Panc1 (cell line): Measurements from ENCODE around the gene HCFC1. TPM values are rescaled to one million over a fixed set of nuclear protein-coding genes. Genes with fewer than 3 reads are reported as not detected.
A peak's percentile ranks its signal among the peaks of the same experiment; 100 is the strongest.

Source experiments
- ATAC-seq: fragments of 200-7000 bp; cut with Tn5 transposase; 2 replicates; pipeline ENCODE4 v1.9.1; 2020; ENCODE audit warnings: mild to moderate bottlenecking, moderate library complexity
- BruUV-seq: library from RNA; stranded (reverse); fragments of 400-500 nt; replicated peaks from 2 replicates; lab custom pipeline; 2021; lab: Mats Ljungman, UMichigan
- CTCF ChIA-PET: fragments of 300-600 bp; sonication (Branson Sonifier 250); formaldehyde crosslinking; loops from one replicate; lab custom pipeline; 2022; ENCODE audit warnings: antibody characterized with exemption; lab: Charles Lee
- POLR2A ChIA-PET: fragments of 300-600 bp; sonication (Branson Sonifier 250); formaldehyde crosslinking; loops from one replicate; lab custom pipeline; 2022; ENCODE audit warnings: antibody characterized with exemption; lab: Charles Lee
- DNase-seq: peaks from one replicate; pipeline ENCODE4 v3.0.0-alpha.2; 2010; ENCODE audit warnings: low read depth, low spot score
- H3K27ac ChIP-seq: 2 replicates; pipeline ENCODE4 v1.5.1; 2011; ENCODE audit warnings: mild to moderate bottlenecking, low read length, inconsistent platforms
- H3K27me3 ChIP-seq: fragments of 200-500 bp; sonication (Bioruptor generic); 2 replicates; pipeline ENCODE4 v1.6.0; 2014; ENCODE audit warnings: low read length, inconsistent platforms; ENCODE audit not compliant: control insufficient read depth, insufficient read depth
- H3K36me3 ChIP-seq: fragments of 200-500 bp; sonication (Bioruptor generic); 2 replicates; pipeline ENCODE4 v1.5.1; 2014; ENCODE audit warnings: inconsistent platforms, mild to moderate bottlenecking, low read length, moderate library complexity; ENCODE audit not compliant: control insufficient read depth, insufficient read depth
- H3K4me1 ChIP-seq: 2 replicates; pipeline ENCODE4 v1.5.1; 2011; ENCODE audit warnings: inconsistent platforms, mild to moderate bottlenecking, low read length, moderate library complexity; ENCODE audit not compliant: control insufficient read depth, insufficient read depth
- H3K4me3 ChIP-seq, 2 experiments: 2 replicates each; pipeline ENCODE4 v1.5.1; 2011 to 2012; ENCODE audit warnings: low read depth in 2 of 2, low read length in 2 of 2, mild to moderate bottlenecking in 2 of 2, inconsistent platforms in 1 of 2, moderate library complexity in 1 of 2
- H3K9me3 ChIP-seq: fragments of 200-500 bp; sonication (Bioruptor generic); 2 replicates; pipeline ENCODE4 v1.5.1; 2014; ENCODE audit warnings: low read depth, mild to moderate bottlenecking, inconsistent platforms, low read length, moderate library complexity; ENCODE audit not compliant: control insufficient read depth, insufficient read depth
- POLR2AphosphoS5 ChIP-seq: IDR thresholded peaks from 2 replicates; pipeline ENCODE4 v1.6.1; 2012; ENCODE audit warnings: mild to moderate bottlenecking, low read depth, low read length, moderate library complexity
- SIN3A ChIP-seq: IDR thresholded peaks from 2 replicates; pipeline ENCODE4 v1.6.1; 2012; ENCODE audit warnings: low read depth, mild to moderate bottlenecking, low read length, moderate library complexity, borderline replicate concordance; ENCODE audit not compliant: insufficient read depth
- TCF7L2 ChIP-seq: IDR thresholded peaks from 2 replicates; pipeline ENCODE4 v1.6.1; 2011; ENCODE audit warnings: mild to moderate bottlenecking, low read depth, low read length, inconsistent platforms
- in situ Hi-C: cut with HindIII; loops from 2 replicates; pipeline ENCODE4 v1.10.0; 2016; ENCODE audit warnings: low sequenced_read_pairs, low pct_unique_long_range_greater_than_20kb
- intact Hi-C: fragments of 100-400 bp; cut with micrococcal nuclease; formaldehyde crosslinking; loops from one replicate; pipeline ENCODE4 v1.10.0; 2022; ENCODE audit not compliant: unreplicated experiment
- total RNA-seq: library from RNA; stranded (reverse); gene quantifications from one replicate; pipeline ENCODE4 v1.2.1, GENCODE V29; 2021; ENCODE audit not compliant: unreplicated experiment
- TF ChIP-seq, protein P1 (sequence below): fragments of 450-650 bp; IDR thresholded peaks from 2 replicates; pipeline ENCODE4 v1.5.1; 2017; ENCODE audit warnings: mild to moderate bottlenecking
- TF ChIP-seq, protein P2 (sequence below), 2 experiments: IDR thresholded peaks; 2 replicates each; pipeline ENCODE4 v1.6.1; 2011 to 2012; ENCODE audit warnings: low read depth in 2 of 2, control low read depth in 1 of 2, low read length in 1 of 2, mild to moderate bottlenecking in 1 of 2, moderate library complexity in 1 of 2; ENCODE audit not compliant: insufficient read depth in 1 of 2

The HCFC1 gene
- total RNA-seq, 1 experiment from 2014 or later: 113 TPM

DNA sequence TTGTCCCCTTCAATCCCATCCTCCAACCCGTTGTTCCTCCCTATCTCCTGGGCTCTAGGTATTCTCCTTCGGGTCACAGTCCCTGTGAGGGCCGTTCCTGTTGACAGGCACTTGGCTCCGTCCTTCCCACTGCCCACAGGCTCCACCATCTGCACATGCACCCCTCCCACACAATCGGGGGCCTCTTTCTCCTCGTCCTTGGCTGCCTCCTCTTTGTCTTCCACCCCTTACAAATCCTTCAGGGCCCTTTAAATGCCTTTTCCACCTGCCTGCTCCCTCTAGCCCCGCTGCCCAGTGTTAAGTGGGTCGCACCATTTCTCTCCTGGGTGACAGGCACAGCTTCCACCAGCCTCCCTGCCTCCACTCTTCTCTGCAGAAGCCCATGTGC, 69.9 kb downstream of the HCFC1 start:
- in situ Hi-C loops (no loop called here), intact Hi-C loops (no loop called here)
- peaks cover 47% of the 10 kb centered on the region for H3K4me1 ChIP-seq
- no peaks in the 10 kb centered on the region for H3K36me3 ChIP-seq
- H3K9me3 ChIP-seq: no peaks in the 10 kb centered on the region
- H3K27ac ChIP-seq: peak overlapping the region; percentile 76
- DNase-seq (no peak), ATAC-seq (peak; percentile 16)
- H3K27me3 ChIP-seq: no peaks in the 10 kb centered on the region
- no peak for TF ChIP-seq POLR2AphosphoS5
- TF ChIP-seq, protein P1, sequence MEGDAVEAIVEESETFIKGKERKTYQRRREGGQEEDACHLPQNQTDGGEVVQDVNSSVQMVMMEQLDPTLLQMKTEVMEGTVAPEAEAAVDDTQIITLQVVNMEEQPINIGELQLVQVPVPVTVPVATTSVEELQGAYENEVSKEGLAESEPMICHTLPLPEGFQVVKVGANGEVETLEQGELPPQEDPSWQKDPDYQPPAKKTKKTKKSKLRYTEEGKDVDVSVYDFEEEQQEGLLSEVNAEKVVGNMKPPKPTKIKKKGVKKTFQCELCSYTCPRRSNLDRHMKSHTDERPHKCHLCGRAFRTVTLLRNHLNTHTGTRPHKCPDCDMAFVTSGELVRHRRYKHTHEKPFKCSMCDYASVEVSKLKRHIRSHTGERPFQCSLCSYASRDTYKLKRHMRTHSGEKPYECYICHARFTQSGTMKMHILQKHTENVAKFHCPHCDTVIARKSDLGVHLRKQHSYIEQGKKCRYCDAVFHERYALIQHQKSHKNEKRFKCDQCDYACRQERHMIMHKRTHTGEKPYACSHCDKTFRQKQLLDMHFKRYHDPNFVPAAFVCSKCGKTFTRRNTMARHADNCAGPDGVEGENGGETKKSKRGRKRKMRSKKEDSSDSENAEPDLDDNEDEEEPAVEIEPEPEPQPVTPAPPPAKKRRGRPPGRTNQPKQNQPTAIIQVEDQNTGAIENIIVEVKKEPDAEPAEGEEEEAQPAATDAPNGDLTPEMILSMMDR: no peak
- TF ChIP-seq TCF7L2: no peak
- TF ChIP-seq SIN3A: no peak
- TF ChIP-seq, protein P2, sequence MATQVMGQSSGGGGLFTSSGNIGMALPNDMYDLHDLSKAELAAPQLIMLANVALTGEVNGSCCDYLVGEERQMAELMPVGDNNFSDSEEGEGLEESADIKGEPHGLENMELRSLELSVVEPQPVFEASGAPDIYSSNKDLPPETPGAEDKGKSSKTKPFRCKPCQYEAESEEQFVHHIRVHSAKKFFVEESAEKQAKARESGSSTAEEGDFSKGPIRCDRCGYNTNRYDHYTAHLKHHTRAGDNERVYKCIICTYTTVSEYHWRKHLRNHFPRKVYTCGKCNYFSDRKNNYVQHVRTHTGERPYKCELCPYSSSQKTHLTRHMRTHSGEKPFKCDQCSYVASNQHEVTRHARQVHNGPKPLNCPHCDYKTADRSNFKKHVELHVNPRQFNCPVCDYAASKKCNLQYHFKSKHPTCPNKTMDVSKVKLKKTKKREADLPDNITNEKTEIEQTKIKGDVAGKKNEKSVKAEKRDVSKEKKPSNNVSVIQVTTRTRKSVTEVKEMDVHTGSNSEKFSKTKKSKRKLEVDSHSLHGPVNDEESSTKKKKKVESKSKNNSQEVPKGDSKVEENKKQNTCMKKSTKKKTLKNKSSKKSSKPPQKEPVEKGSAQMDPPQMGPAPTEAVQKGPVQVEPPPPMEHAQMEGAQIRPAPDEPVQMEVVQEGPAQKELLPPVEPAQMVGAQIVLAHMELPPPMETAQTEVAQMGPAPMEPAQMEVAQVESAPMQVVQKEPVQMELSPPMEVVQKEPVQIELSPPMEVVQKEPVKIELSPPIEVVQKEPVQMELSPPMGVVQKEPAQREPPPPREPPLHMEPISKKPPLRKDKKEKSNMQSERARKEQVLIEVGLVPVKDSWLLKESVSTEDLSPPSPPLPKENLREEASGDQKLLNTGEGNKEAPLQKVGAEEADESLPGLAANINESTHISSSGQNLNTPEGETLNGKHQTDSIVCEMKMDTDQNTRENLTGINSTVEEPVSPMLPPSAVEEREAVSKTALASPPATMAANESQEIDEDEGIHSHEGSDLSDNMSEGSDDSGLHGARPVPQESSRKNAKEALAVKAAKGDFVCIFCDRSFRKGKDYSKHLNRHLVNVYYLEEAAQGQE (IDR thresholded peaks at IDR 0.05; ENCODE audit: insufficient read depth in 1 of 2, low read depth in 2 of 2, low read length in 1 of 2): no peak
- H3K4me3 ChIP-seq: no peak overlapping the region
- ChIA-PET CTCF (no interaction called here), POLR2A (no interaction called here)
- BruUV-seq: no TSS peak

DNA sequence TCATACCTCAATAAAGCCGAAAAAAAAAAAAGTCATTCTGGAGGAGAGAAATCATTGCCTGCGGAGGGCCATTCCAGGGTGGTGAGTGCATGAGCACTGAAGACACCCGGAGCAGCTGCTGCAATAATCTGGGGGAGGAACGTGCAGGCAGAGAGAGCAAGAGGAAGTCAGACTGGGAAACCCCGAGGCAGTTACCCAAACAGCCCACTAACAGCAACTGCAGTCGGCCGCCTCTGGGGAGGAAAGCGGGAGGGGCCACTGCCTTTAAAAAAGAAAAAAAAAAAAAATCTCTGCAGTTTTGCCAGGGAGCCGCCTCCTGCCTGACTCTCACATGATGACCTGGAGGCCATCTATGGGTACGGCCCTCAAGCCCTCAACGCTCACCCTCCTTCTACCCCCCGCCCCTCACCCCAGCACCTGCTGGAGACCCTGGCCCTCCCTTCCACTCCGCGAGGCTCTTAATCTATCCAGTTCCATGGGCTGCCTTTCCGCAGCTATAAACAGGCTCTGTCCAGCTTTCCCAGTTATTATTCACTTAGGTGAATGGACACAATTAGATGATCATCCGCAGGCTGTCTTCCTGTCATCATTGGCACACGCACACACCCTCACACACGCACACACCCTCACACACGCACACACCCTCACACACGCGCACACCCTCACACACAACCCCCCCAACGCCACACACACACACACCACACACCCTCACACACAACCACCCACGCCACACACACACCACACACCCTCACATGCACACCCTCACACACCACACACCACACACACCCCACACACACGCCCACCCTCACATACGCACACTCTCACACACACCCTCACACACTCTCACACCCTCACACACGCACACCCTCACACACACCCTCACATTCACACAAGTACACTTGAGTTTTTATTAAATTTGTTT, 70.5 kb downstream of the HCFC1 start:
- POLR2A ChIA-PET: interaction anchor here (0.7 kb wide), 1 partner anchor 22 kb away, joined by 4 read pairs; no protein-coding TSS in a partner anchor
- intact Hi-C loops: no loop called here
- in situ Hi-C loops: no loop called here
- H3K9me3 ChIP-seq: no peaks in the 10 kb centered on the region
- peak overlapping the region in 1 of 2 experiments; percentile 25; a peak in 1 of 4 replicates for H3K4me3 ChIP-seq
- DNase-seq: no peak
- CTCF ChIA-PET: no interaction called here
- ATAC-seq: peak; percentile 69
- TF ChIP-seq TCF7L2 (peak; percentile 59; the same call in 1 of the 2 replicates), POLR2AphosphoS5 (peak; percentile 71), SIN3A (no peak)
- TF ChIP-seq, protein P2 (IDR thresholded peaks at IDR 0.05; ENCODE audit: insufficient read depth in 1 of 2, low read depth in 2 of 2, low read length in 1 of 2): peak in 1 of 2 experiments; percentile 50; a peak in 1 of 4 replicates
- no TSS peak for BruUV-seq
- peaks cover 47% of the 10 kb centered on the region for H3K4me1 ChIP-seq
- H3K27ac ChIP-seq: peak overlapping the region; percentile 76
- no peaks in the 10 kb centered on the region for H3K27me3 ChIP-seq
- no peaks in the 10 kb centered on the region for H3K36me3 ChIP-seq
